Measurements from ENCODE around the gene DNAJB1. TPM values are rescaled to one million over a fixed set of nuclear protein-coding genes. Genes with fewer than 3 reads are reported as not detected.

The DNAJB1 gene
- total RNA-seq, 1 experiment from 2014 or later, result 164 TPM

DNA sequence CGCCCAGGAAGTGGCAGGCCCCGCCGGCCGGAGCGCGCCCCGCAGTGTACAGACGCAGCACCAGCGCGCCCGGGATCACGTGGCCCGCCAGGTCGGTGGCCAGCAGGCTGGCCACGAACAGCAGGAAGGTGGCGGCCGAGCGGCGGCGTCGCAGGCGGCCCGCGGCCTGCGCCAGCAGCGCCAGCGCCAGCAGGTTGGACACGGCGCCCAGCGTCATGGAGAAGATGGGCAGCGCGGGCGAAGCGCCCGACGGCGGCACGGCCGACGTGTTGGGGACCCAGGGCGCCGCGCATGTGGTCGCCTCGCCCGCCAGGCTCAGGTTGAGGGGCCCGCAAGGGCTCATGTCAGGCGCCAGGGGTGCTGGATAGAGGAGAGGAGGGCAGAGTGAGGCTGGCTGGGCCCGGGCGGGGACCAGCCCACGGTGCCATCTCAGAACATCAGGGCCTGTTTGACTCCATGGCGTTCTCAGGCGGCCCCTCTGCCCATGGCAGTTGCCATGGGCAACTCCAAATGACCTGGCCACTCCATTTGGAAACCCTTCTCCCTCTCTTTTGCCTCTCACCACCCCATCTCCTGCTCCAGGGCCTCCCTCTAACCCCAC is 44.1 kb downstream of the DNAJB1 start:
- Histone ChIP-seq H3K4me3 (no peak overlapping the region), H3K27me3 (no peaks in the 10 kb centered on the region), H3K36me3 (peaks cover 48% of the 10 kb centered on the region), H3K9me3 (no peaks in the 10 kb centered on the region)
- DNase-seq, result no peak

DNA sequence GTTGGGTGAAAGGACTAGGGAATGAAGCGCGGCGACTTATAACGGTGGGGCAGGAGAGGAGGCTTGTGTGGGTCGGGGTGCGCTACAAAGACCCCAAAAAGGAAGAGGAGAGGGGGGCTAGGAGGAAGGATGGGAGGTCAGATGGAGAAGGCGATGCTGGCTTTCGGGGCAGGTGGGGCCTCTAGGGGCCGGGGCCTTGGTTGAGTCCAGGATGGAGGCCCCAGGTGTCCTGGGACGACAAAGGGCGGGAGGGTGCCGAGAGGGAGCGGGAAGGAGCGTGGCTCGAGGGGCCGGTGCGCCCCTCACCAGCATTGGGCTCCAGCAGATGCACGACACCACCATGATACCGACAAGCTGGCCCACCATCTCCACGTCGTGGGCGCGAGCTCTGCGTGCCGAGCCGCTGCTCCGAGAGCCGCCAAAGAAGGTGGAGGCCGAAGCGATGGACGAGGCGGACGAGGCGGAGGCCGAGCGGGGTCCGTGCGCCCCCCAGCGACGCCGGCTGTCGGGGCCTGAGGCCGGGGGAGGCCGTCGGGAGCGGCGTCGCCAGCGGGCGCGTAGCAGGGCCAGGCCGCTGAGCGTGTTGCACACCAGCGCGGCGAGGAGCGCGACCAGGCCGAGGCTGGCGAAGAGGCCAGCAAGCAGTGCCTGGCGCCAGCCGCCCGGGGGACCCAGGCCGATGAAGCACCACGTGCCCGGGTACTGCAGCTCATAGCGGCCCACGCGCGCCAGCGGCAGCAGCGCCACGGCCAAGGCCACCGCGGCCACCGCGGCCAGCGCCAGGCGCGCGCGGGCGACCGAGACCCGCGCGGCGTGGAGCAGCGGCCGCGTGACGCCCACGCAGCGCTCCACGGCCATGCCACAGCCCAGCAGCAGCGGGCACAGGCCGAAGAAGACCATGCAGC is 44.9 kb downstream of the DNAJB1 start:
- no peak for DNase-seq
- no peaks in the 10 kb centered on the region for H3K27me3 ChIP-seq
- no peaks in the 10 kb centered on the region for H3K9me3 ChIP-seq
- H3K4me3 ChIP-seq, result no peak overlapping the region
- H3K36me3 ChIP-seq, result peaks cover 41% of the 10 kb centered on the region

DNA sequence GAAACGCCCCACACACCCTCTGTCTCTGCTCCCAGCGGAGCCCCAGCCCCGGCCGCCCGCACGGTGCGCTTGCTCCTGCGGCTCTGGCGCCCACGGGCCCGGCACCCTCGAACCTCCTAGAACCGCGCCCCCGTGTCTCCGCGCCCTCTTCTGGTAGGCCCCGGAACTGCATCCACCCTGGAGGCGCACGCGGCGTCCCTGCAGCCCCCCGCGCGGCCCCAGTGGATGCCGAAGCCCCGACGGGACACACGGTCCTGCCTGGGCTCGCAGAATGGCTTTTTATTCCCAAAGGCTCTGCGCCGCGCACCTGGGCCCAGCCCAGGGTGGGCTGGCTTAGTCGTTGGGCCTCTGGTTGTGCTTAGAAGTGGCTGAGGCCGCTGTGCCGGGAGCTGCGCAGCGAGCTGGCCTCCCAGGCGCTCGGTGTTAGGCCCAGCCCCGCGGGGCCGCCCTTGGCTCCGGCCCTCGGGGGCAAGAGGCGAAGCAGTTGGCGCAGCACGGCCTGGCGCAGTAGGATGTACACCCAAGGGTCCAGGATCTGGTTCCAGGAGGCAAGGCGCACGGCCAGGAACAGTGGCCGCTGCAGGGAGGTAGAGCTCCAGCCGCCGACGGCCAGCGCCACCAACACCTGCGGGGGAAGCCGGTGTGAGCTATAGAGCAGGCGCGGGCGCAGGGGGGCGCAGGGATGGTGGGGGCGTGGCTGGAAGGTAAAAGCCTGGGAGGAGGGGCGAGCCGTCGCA is 45.8 kb downstream of the DNAJB1 start:
- peaks cover 41% of the 10 kb centered on the region for H3K36me3 ChIP-seq
- H3K4me3 ChIP-seq, result no peak overlapping the region
- no peaks in the 10 kb centered on the region for H3K9me3 ChIP-seq
- no peaks in the 10 kb centered on the region for H3K27me3 ChIP-seq
- peak; percentile 57 for DNase-seq

DNA sequence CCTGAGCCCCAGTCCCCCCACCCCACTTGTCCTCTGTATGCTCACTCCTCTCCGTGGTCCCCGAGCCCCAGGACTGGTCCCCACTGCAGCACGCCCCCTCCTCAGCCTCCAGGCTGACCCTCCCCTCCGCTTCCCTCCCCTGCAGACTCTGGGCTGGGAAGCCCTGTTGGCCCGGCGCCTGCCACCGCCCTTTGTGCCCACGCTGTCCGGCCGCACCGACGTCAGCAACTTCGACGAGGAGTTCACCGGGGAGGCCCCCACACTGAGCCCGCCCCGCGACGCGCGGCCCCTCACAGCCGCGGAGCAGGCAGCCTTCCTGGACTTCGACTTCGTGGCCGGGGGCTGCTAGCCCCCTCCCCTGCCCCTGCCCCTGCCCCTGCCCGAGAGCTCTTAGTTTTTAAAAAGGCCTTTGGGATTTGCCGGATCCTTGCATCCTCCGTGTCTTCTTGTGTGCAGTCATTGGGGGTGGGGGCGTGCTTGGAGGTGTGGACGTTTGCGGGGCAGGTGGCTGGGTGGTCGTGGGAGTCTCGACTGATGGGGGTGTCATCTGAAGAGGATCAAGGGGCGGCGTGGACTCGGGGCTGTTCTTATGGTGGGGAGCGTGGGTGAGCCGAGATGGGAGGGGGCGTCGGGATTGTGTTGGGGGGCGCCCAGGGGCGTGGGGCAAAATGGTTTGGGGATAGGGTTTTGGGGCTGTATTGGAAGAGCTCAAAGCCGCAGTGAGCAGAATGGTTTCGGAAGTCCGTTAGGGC is 46.6 kb downstream of the DNAJB1 start:
- H3K9me3 ChIP-seq, result no peaks in the 10 kb centered on the region
- DNase-seq, result no peak
- no peak overlapping the region for H3K4me3 ChIP-seq
- H3K36me3 ChIP-seq, result peaks cover 37% of the 10 kb centered on the region
- no peaks in the 10 kb centered on the region for H3K27me3 ChIP-seq

DNA sequence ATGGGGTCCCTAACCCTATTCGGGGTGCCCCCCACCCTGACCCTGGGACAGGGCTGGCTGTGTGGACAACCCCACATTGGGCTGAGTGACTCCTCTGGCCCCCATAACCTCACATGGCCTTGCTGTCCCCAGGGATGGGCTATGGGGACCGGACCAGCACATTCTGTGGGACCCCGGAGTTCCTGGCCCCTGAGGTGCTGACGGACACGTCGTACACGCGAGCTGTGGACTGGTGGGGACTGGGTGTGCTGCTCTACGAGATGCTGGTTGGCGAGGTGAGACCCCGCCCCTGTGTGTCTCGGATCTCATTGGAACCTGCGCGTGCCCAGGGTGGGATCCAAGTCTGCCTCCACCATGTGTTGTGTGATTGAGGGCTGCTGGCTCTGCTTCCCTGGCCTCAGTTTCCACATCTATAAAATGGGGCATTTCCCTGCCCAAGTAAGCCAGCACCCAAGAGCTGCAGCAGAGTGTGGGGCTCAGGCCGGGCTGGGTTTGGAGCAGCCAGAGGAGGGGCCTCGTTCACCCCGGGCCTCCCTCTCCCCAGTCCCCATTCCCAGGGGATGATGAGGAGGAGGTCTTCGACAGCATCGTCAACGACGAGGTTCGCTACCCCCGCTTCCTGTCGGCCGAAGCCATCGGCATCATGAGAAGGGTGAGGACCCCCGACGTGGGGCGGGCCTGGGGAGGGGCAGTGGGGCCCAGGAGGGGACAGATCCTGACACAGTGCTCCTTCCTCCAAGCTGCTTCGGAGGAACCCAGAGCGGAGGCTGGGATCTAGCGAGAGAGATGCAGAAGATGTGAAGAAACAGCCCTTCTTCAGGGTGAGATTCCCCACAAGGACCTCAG is 47.9 kb downstream of the DNAJB1 start:
- H3K4me3 ChIP-seq, result no peak overlapping the region
- H3K36me3 ChIP-seq, result peaks cover 42% of the 10 kb centered on the region
- DNase-seq, result no peak
- no peaks in the 10 kb centered on the region for H3K27me3 ChIP-seq
- H3K9me3 ChIP-seq, result no peaks in the 10 kb centered on the region

DNA sequence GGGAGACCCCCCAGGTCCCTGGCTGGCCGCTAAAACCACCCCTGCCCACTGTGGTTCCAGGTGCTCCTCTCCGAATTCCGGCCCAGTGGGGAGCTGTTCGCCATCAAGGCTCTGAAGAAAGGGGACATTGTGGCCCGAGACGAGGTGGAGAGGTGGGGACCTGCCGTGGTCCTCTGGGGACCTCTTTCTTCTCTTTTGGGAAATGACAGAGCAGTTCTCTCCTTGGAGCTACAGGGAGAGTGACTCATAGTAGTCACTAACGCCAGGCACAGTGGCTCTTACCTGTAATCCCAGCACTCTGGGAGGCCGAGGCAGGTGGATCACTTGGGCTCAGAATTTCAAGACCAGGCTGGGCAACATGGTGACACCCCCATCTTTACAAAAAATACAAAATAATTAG is 50.4 kb downstream of the DNAJB1 start:
- H3K4me3 ChIP-seq, result no peak overlapping the region
- H3K27me3 ChIP-seq, result no peaks in the 10 kb centered on the region
- peaks cover 62% of the 10 kb centered on the region for H3K36me3 ChIP-seq
- DNase-seq, result no peak
- H3K9me3 ChIP-seq, result no peaks in the 10 kb centered on the region

DNA sequence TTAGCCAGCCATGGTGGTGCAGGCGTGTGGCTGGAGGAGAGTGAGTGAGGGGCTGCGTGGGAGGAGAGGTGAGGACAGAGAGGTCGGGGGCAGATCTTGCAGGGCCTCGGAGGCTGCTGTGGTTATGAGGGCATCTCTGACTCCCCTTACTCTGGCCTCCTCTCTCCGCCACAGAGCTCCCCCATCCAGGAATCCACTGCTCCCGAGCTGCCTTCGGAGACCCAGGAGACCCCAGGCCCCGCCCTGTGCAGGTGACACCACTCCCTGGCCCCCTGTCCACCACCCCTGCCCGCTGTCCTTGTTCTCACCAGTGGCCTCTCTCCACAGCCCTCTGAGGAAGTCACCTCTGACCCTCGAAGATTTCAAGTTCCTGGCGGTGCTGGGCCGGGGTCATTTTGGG is 50.8 kb downstream of the DNAJB1 start:
- Histone ChIP-seq H3K4me3 (no peak overlapping the region), H3K9me3 (no peaks in the 10 kb centered on the region), H3K27me3 (no peaks in the 10 kb centered on the region), H3K36me3 (peaks cover 66% of the 10 kb centered on the region)
- DNase-seq, result no peak

Other genes with a start within 250 kb of the DNAJB1 start
- gene ADGRE5, start 137.0 kb downstream of the DNAJB1 start, total RNA-seq (2014; rRNA removed; shearing (Covaris generic); ENCODE audit: low replicate concordance), result 37.5 and 56.7 TPM in 2 replicates
- 227 and 342 TPM in 2 replicates for gene DDX39A, start 99.1 kb downstream of the DNAJB1 start, total RNA-seq (2014; rRNA removed; shearing (Covaris generic); ENCODE audit: low replicate concordance)
- 105 and 128 TPM in 2 replicates for gene PKN1, start 85.1 kb downstream of the DNAJB1 start, total RNA-seq (2014; rRNA removed; shearing (Covaris generic); ENCODE audit: low replicate concordance)
- not detected in 2 replicates for gene PTGER1, start 43.0 kb downstream of the DNAJB1 start, total RNA-seq (2014; rRNA removed; shearing (Covaris generic); ENCODE audit: low replicate concordance)
- gene GIPC1, start 22.3 kb downstream of the DNAJB1 start, total RNA-seq (2014; rRNA removed; shearing (Covaris generic); ENCODE audit: low replicate concordance), result 111 and 196 TPM in 2 replicates
- gene TECR, start 11.2 kb upstream of the DNAJB1 start, total RNA-seq (2014; rRNA removed; shearing (Covaris generic); ENCODE audit: low replicate concordance), result 143 and 165 TPM in 2 replicates
- gene NDUFB7, start 53.7 kb upstream of the DNAJB1 start, total RNA-seq (2014; rRNA removed; shearing (Covaris generic); ENCODE audit: low replicate concordance), result 487 and 678 TPM in 2 replicates
- not detected in 2 replicates for gene CLEC17A, start 64.7 kb upstream of the DNAJB1 start, total RNA-seq (2014; rRNA removed; shearing (Covaris generic); ENCODE audit: low replicate concordance)
- gene ADGRE3, start 156.4 kb upstream of the DNAJB1 start, total RNA-seq (2014; rRNA removed; shearing (Covaris generic); ENCODE audit: low replicate concordance), result not detected in 2 replicates
- gene ZNF333, start 171.7 kb upstream of the DNAJB1 start, total RNA-seq (2014; rRNA removed; shearing (Covaris generic); ENCODE audit: low replicate concordance), result 8.1 and 10.2 TPM in 2 replicates